Coronary artery (tissue), 2 donors: ENCODE measurements around the gene SH3BP5.

Experiments
- DNase-seq: peaks from one replicate; pipeline ENCODE4 v3.0.0-alpha.2; 2017; ENCODE audit warnings: low spot score
- H3K27ac ChIP-seq, 2 donors: fragments of 200-600 bp; sonication (generic); one replicate each; pipeline ENCODE4 v1.5.1; 2016 to 2019
- H3K4me3 ChIP-seq: fragments of 200-600 bp; sonication (generic); 2 replicates; pipeline ENCODE4 v1.5.1; 2016; ENCODE audit warnings: mild to moderate bottlenecking, moderate library complexity
- TF ChIP-seq, protein P1 (sequence below): fragments of 200-600 bp; sonication (generic); IDR thresholded peaks from one replicate; pipeline ENCODE4 v1.5.1; 2019; ENCODE audit warnings: antibody characterized with exemption

SH3BP5 gene

DNA sequence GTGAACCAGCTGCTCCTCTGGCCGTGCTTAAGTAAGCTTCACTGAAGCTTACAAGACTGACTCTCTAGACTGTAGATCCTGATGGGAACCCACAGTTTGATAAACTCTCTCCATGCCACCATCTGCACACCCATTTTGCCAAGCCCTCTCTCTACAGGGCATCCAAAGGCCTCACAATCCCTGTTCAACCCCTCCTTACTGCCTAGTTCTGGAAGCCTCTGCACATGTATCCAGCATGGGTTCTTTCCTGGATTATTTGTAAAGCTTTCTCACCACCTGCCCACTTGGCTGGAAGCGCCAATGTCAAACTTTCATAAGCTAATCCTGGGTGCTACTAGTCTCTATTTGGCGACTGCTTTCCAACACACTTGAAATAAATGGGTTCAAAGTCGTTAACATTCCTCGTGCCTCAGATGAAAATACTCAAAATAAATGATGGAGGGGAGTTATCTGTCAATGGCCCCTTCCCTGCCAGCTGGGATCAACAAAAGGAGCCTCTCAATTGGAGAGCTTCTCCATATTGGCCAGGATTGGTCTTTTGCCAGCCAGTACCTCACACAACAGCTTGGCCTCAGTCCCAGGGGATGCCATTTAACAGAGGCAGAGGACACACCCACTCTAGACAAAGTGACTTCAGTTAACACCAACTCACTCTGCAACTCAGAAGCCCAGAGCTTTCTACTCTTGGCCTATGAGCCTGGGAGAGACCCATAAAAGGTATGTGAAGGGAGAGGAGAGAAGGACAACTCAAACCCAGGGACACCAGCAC is 48.1 kb downstream of the SH3BP5 start:
- no peak overlapping the region for H3K27ac ChIP-seq
- no peak for DNase-seq
- H3K4me3 ChIP-seq: no peak overlapping the region
- TF ChIP-seq, protein P1, sequence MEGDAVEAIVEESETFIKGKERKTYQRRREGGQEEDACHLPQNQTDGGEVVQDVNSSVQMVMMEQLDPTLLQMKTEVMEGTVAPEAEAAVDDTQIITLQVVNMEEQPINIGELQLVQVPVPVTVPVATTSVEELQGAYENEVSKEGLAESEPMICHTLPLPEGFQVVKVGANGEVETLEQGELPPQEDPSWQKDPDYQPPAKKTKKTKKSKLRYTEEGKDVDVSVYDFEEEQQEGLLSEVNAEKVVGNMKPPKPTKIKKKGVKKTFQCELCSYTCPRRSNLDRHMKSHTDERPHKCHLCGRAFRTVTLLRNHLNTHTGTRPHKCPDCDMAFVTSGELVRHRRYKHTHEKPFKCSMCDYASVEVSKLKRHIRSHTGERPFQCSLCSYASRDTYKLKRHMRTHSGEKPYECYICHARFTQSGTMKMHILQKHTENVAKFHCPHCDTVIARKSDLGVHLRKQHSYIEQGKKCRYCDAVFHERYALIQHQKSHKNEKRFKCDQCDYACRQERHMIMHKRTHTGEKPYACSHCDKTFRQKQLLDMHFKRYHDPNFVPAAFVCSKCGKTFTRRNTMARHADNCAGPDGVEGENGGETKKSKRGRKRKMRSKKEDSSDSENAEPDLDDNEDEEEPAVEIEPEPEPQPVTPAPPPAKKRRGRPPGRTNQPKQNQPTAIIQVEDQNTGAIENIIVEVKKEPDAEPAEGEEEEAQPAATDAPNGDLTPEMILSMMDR: no peak

DNA sequence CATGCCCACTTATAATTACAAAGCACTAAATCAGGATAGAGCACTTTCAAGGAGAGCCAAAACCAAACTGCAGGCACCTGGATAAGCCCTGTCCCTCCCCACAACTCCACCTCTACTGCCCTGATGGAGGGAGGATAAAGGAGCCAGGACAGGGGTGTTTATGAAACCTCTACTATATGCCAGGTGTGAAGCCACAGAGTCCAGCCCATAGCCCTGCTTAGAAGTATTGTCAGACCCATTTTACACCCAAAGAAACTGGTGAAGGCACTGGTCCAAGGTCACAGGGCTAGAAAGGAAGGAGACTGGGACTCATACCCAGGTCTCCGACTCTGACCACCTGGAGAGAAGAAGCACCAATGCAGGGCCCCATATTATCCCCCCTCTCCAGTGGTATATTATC is 48.7 kb downstream of the SH3BP5 start:
- no peak overlapping the region for H3K4me3 ChIP-seq
- TF ChIP-seq, protein P1: no peak
- H3K27ac ChIP-seq: no peak overlapping the region
- no peak for DNase-seq

DNA sequence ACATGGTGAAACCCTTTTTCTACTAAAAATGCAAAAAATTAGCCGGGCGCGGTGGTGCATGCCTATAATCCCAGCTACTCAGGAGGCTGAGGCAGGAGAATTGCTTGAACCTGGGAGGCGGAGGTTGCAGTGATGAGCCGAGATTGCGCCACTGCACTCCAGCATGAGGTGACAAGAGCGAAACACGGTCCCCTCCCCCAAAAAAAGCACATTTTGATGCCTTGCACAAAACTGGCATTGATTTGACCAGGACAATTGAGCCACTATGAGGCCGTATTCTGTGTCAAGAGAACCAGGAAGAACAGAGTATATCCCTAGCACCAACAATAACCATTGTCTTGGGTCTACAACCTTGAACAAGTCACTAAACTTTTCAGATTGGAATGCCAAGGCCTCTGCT is 50.6 kb downstream of the SH3BP5 start:
- H3K27ac ChIP-seq: no peak overlapping the region
- no peak for DNase-seq
- no peak overlapping the region for H3K4me3 ChIP-seq
- TF ChIP-seq, protein P1: no peak

DNA sequence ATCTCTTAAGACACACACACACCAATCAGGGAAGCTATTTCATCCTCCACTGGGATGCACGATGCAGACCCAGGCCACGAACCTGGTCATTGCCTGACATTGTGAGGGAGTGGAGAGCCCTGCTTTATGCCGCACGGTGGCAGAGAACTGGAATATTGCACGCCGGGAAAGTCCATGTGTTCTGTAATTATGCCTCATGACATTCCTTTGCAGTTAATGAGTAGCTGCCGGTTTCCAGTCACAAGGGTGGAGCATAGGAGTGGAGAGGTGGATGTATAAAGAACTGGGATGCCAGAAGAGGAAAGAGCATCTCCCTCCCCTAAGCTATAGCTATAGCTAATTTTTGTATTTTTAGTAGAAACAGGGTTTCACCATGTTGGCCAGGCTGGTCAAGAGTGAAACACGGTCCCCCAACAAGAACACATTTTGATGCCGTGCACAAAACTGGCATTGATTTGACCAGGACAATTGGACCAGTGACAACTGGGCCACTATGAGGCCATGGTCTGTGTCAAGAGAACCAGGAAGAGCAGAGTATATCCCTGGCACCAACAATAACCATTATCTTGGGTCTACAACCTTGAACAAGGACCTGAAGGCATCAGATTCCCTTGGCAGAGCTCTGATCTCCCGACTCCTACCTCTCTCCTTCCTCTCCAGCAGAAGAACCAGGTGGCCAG is 51.4 kb downstream of the SH3BP5 start:
- TF ChIP-seq, protein P1: no peak
- DNase-seq: no peak
- no peak overlapping the region for H3K4me3 ChIP-seq
- no peak overlapping the region for H3K27ac ChIP-seq

GRCh38 chr3:15279671-15280402 is 52.5 kb downstream of the SH3BP5 start:
- DNase-seq: no peak
- TF ChIP-seq, protein P1: no peak
- Histone ChIP-seq H3K27ac (no peak overlapping the region), H3K4me3 (no peak overlapping the region)

GRCh38 chr3:15279205-15279604 is 53.2 kb downstream of the SH3BP5 start:
- DNase-seq: no peak
- TF ChIP-seq, protein P1: no peak
- Histone ChIP-seq H3K4me3 (no peak overlapping the region), H3K27ac (no peak overlapping the region)
